Ovary (tissue), 9 donors: Measurements from ENCODE around the gene TMEM145. TPM values are rescaled to one million over a fixed set of nuclear protein-coding genes. Genes with fewer than 3 reads are reported as not detected.

Experiments
- DNase-seq, 5 donors: peaks; one replicate each; pipeline ENCODE4 v3.0.0-alpha.2; 2019 to 2020
- H3K27ac ChIP-seq, 2 donors: fragments of 200-600 bp; one replicate each; pipeline versions ENCODE4 v1.5.1 to v1.8.0; 2019 to 2022
- H3K27me3 ChIP-seq: fragments of 200-600 bp; one replicate; pipeline ENCODE4 v1.8.0; 2022
- H3K36me3 ChIP-seq: fragments of 200-600 bp; sonication (generic); one replicate; pipeline ENCODE4 v1.5.1; 2019
- H3K4me1 ChIP-seq: one replicate; pipeline ENCODE4 v1.8.1; 2013; ENCODE audit warnings: mild to moderate bottlenecking, moderate library complexity; ENCODE audit not compliant: insufficient read depth
- H3K4me3 ChIP-seq: fragments of 200-600 bp; sonication (generic); one replicate; pipeline ENCODE4 v1.5.1; 2017
- H3K9me3 ChIP-seq, 2 donors: fragments of 200-600 bp in 1 of 2; sonication (generic) in 1 of 2; one replicate each; pipeline versions ENCODE4 v1.5.1 to v1.8.1; 2013 to 2019; ENCODE audit warnings: mild to moderate bottlenecking in 1 of 2, moderate library complexity in 1 of 2
- EP300 ChIP-seq: sonication (generic); formaldehyde crosslinking; IDR thresholded peaks from one replicate; pipeline ENCODE4 v1.6.1; 2017; ENCODE audit warnings: antibody characterized with exemption
- POLR2A ChIP-seq: fragments of 450-650 bp; IDR thresholded peaks from one replicate; pipeline ENCODE4 v1.6.1; 2017; ENCODE audit warnings: antibody characterized with exemption, mild to moderate bottlenecking, moderate library complexity
- WGBS, 3 donors: extraction: QIAGEN DNeasy Blood & Tissue Kit in 1 of 3; methylation state at CpG; one replicate each; pipeline versions ENCODE4 v1.1.5 to v1.1.7; 2013 to 2017; 5-methylcytosine and 5-hydroxymethylcytosine counted together
- intact Hi-C, 4 donors: fragments of 100-400 bp; cut with DNase I; formaldehyde crosslinking; loops; one replicate each; pipeline versions ENCODE4 v1.11.0 to v1.15.1; 2022 to 2023
- polyA plus RNA-seq, 2 donors: library from polyadenylated mRNA; stranded (reverse); fragments of 200-250 nt in 1 of 2; fragments of 350-450 nt in 1 of 2; fragmentation: Illumina TruSeq in 1 of 2; extraction: RNeasy Lipid Tissue Mini Kit (QIAGEN cat#74804) in 1 of 2; gene quantifications; one replicate each; pipeline ENCODE4 v1.2.3, GENCODE V29; 2013 to 2014
- total RNA-seq, 7 donors: library from RNA; depleted of rRNA in 2 of 7; stranded (reverse); fragments of >200 nt in 2 of 7; fragmentation: NEBNext Ultra II Directional in 3 of 7; extraction: Animal tissue kit (Norgen Biotek cat#: 25700) in 3 of 7; gene quantifications; one replicate each; pipeline versions ENCODE4 v1.1.0 to v1.2.4, GENCODE V29; 2016 to 2023
- TF ChIP-seq, protein P1 (sequence below), 3 donors: fragments of 450-650 bp in 2 of 3; fragments of 200-600 bp in 1 of 3; IDR thresholded peaks; one replicate each; pipeline versions ENCODE4 v1.5.1 to v1.8.0; 2016 to 2022; ENCODE audit warnings: antibody characterized with exemption in 3 of 3, mild to moderate bottlenecking in 1 of 3
- donor health status: DM: no; HTN: no; CAD: no; lungs with moderate emphysema.
- donor health status: DM: no; HTN: no; CAD: no.
- donor health status: Bipolar disorder and iron deficiency.
- donor health status: DM: yes; HTN: yes; CAD: no.
- donor health status: DM: no; HTN: no; CAD: no.
- donor health status: DM: yes; HTN: yes; CAD: no.

The TMEM145 gene
- total and polyA plus RNA-seq, 9 donors: 0.08 to 1.7 (median 0.30) TPM; not detected in 3

DNA sequence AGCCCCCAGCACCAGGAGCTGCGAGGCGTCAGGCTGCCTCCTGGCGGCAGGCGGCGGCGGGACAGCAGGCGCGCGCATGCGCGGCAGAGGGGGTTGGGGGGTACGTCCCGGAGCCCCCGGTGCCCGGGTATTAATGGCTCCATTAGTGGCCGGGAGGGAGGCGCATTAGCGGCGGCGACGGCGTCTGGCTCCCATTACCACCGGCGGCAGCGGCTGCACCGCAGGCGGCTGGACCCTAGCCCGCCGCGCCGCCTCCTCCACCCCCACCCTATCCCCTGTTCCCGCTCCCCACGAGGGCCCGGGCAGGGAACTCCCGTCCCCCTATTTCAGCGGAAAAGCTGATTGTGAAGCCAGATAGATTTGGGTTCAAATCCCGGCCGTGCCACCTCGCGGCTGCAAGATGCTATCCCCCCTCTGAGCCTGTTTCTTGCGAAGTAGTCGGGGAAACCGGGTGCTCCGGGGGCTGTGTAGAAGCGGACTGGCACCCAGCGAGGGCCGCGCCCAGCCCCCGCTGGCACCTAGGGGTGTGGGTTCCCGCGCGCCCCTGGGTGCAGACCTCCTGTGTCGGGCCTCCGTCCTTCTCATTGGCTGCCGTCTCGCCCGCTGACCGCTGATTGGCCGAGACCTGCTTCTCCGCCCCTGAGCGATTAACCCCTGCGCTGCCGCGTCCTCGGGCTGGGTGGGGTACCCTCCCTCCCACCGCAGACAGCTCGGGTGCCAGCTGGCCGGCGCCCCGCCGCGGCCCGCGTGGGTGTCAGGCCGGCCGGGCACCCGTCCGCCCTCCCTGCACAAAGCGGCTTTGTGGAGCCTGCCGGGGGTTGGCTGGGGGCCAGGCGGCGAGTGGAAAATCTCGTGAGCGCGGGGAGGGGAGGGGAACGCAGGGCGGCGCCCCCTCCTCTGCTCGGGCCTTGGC lies 33.0 kb upstream of the TMEM145 start:
- intact Hi-C loops: loop anchor here in 2 of 4 donors (2.0 kb wide), 2 partner anchors 25 to 35 kb away; partner anchors contain the start of gene ERF (in 1 of the 2)
- Histone ChIP-seq H3K36me3 (no peaks in the 10 kb centered on the region), H3K27me3 (no peaks in the 10 kb centered on the region), H3K4me3 (peak overlapping the region; percentile 91), H3K4me1 (peaks cover 22% of the 10 kb centered on the region), H3K9me3 (no peaks in the 10 kb centered on the region), H3K27ac (peak overlapping the region; percentile 83 to 98)
- peak; percentile 95 to 97 (median 96) for DNase-seq
- TF ChIP-seq POLR2A (peak; percentile 55), EP300 (no peak)
- TF ChIP-seq, protein P1, sequence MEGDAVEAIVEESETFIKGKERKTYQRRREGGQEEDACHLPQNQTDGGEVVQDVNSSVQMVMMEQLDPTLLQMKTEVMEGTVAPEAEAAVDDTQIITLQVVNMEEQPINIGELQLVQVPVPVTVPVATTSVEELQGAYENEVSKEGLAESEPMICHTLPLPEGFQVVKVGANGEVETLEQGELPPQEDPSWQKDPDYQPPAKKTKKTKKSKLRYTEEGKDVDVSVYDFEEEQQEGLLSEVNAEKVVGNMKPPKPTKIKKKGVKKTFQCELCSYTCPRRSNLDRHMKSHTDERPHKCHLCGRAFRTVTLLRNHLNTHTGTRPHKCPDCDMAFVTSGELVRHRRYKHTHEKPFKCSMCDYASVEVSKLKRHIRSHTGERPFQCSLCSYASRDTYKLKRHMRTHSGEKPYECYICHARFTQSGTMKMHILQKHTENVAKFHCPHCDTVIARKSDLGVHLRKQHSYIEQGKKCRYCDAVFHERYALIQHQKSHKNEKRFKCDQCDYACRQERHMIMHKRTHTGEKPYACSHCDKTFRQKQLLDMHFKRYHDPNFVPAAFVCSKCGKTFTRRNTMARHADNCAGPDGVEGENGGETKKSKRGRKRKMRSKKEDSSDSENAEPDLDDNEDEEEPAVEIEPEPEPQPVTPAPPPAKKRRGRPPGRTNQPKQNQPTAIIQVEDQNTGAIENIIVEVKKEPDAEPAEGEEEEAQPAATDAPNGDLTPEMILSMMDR (IDR thresholded peaks at IDR 0.05): peak; percentile 96 to 98 (median 96)
- WGBS, 3 donors: 0 to 1% (median 0%) methylated on average over 67 to 89 of the region's 89 CpGs

DNA sequence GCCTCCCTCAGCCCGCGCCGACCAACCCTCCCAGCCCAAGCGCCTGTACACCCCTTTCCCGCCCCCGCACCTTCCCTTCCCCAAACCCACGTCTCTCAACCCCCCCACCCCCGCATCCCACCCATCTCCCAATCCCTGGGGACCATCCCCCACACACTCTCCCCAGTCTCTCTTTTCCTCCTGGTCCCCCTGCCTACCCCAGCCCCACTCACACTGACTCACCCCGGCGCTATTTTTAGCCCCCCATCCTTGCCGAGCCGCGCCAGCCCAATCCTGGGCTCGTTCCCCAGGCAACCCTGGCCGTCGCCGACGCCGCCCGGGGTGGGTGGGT lies 32.3 kb upstream of the TMEM145 start:
- Histone ChIP-seq H3K36me3 (no peaks in the 10 kb centered on the region), H3K4me1 (peaks cover 27% of the 10 kb centered on the region), H3K9me3 (no peaks in the 10 kb centered on the region), H3K27me3 (no peaks in the 10 kb centered on the region), H3K4me3 (peak overlapping the region; percentile 91), H3K27ac (peak overlapping the region; percentile 83 to 98)
- intact Hi-C loops: loop anchor here in 2 of 4 donors (2.0 kb wide), 2 partner anchors 26 to 36 kb away; partner anchors contain the start of gene ERF (in 1 of the 2)
- 0 to 1% (median 0%) methylated on average over 16 to 20 of the region's 20 CpGs for WGBS, 3 donors
- DNase-seq: peak in 2 of 5 donors; percentile 83 to 85
- TF ChIP-seq, protein P1 (IDR thresholded peaks at IDR 0.05): no peak
- TF ChIP-seq POLR2A (no peak), EP300 (no peak)

DNA sequence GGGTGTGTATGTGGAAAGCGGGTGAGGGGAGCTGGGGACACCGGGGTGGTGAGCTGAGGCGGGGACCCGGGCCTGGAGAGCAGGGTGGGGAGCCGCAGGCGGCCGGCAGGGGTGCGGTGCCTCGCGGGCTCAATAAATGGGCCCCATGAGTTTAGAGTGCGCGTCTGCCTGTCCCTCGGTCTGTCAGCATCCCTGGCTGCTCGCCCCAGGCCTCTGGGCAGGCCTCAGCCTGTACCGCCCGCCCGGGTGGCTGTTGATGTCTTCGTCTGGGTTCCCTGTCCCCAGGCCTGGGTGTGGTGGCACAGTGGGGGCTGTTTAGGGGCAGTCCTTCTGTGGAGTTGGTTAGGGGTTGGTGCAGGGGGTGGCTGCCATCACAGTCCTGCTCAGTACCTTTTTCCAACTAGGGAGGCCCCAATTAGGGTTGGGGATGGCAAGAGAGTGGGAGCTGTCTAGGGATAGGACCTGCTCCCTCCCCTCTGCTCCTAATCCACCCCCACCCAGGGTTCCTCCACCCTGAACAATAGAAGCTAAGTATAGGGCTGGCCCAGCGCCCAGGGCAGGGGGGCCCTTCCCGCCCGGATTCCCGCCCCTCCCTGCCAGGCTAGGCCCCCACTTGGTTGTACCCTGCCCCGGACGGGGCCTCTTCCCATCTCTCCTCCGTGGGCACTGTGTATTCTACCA lies 31.8 kb upstream of the TMEM145 start:
- DNase-seq: peak; percentile 66 to 79 (median 76)
- peaks cover 32% of the 10 kb centered on the region for H3K4me1 ChIP-seq
- H3K27me3 ChIP-seq: no peaks in the 10 kb centered on the region
- 8 to 11% (median 11%) methylated on average over 15 to 25 of the region's 25 CpGs for WGBS, 3 donors
- peak overlapping the region; percentile 83 to 98 for H3K27ac ChIP-seq
- no peak for TF ChIP-seq EP300
- TF ChIP-seq POLR2A: no peak
- TF ChIP-seq, protein P1 (IDR thresholded peaks at IDR 0.05): peak in 1 of 3 donors; percentile 10
- H3K9me3 ChIP-seq: no peaks in the 10 kb centered on the region
- no peaks in the 10 kb centered on the region for H3K36me3 ChIP-seq
- intact Hi-C loops: loop anchor here in 2 of 4 donors (2.0 kb wide), 2 partner anchors 26 to 36 kb away; partner anchors contain the start of gene ERF (in 1 of the 2)
- peak overlapping the region; percentile 91 for H3K4me3 ChIP-seq
